DMS153 (cell line): ENCODE results near the gene TRIM59.
A peak's percentile ranks its signal among the peaks of the same experiment; 100 is the strongest.

Source experiments
- DNase-seq: peaks from one replicate; lab custom pipeline; 2025; lab: John Stamatoyannopoulos, UW

Gene TRIM59

DNA sequence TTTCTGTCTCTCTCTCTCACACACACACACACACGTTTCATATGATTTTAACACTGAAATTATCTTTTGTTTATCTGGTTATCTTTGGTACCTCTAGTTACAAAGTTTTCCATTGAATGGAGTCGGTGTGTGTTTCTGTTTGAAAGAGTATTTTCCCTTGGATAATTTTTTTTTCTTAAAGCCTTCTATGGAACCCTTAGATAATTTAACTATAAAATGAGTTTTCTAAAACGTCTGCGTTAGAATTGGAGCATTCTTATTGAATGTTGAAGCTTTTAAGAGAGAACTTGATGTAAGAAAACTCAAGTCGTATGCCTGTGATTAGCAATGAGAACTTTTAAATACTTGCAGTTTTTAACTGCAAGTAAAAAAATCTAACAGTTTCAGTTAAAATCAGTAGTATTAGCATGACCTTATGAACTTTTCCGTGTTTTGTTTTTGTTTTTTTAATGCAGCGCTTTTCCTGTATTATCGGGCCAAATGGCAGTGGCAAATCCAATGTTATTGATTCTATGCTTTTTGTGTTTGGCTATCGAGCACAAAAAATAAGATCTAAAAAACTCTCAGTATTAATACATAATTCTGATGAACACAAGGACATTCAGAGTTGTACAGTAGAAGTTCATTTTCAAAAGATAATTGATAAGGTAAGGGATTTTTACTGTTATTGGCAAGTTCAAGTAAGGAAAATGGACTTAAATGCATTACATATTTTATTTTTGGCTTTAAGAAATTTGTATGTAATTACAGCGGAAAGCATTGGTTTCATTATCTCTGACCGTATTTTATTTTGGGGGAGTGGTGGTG is 47.2 kb downstream of the TRIM59 start:
- no peak for DNase-seq

DNA sequence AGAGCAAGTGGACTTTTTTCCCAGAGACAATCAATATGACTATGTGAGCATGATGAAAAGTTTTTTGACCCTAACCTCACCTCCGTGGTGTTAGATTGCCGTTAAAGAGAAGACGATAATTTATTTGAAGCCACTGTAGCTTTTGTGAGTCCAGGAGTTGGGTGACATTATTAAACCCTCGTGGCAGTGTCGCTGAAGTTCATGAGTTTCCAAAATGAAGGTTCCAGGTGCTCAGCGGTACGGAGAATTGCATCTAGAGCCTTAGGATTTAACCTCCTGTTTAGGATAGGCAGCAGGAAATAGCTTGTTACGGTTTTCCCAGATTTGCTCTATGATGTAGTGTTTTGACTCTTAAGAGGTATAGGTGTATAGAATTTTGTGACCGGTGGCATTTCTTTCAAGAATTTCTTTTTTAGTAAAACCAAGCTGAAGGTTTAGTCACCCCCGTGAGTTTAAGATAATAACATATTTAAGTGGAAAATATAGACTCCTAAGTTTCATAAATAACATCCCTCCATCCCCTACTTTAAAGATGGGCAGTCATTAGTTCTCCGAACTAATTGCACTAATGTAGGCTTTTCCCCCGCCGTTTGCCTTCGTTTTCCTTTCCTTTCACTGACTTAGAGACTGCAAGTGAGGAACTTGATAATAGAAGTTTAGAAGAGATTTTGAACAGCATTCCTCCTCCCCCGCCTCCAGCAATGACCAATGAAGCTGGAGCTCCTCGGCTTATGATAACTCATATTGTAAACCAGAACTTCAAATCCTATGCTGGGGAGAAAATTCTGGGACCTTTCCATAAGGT is 48.1 kb downstream of the TRIM59 start:
- no peak for DNase-seq

DNA sequence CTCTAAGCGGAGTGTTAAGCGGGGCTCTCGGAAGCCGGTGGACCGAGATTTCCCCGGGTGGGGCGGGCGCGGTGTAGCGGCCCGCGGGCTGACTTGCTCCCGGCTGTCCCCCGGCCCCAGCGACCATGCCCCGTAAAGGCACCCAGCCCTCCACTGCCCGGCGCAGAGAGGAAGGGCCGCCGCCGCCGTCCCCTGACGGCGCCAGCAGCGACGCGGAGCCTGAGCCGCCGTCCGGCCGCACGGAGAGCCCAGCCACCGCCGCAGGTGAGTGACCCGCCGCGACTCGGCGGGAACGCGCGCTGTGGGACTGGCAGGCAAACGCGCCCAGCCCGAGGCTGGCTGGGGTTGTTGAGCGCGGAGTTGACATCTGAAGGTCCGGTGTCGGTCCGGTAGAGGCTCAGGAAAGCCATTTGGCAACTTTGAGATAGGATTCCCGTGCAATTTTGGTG is 48.9 kb downstream of the TRIM59 start:
- DNase-seq = no peak

DNA sequence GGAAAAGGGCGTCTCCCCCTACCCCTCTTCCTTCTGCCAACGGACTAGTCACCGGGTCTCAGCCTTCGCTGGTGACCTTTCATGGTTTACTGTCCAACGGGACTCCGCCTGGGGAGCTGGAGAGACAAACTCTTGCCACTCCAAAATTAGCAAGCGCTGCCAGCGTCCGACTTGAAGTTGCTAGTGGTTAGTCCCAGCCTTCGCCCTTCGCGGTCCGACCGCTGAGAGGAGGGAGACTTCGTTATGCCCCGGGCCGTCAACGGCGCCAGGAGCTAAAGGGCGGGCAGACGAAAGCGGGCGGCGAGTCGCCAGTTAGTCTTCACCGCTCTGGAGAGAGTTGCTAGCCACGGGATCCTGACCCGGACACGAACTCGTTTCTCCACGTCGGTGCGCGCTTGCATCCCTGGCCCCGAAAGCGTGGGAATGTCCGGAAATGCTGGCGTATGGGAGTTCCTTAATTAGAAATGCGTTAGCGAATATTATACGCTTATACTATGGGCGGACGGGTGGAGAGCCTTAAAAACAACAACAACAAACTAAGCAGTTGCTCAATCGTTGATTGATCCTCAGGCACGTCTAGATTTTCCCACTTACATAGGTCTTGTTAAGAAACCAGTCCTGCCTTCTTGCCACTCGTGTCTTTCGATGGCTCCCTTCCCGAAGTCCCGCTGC is 49.4 kb downstream of the TRIM59 start:
- DNase-seq = no peak

DNA sequence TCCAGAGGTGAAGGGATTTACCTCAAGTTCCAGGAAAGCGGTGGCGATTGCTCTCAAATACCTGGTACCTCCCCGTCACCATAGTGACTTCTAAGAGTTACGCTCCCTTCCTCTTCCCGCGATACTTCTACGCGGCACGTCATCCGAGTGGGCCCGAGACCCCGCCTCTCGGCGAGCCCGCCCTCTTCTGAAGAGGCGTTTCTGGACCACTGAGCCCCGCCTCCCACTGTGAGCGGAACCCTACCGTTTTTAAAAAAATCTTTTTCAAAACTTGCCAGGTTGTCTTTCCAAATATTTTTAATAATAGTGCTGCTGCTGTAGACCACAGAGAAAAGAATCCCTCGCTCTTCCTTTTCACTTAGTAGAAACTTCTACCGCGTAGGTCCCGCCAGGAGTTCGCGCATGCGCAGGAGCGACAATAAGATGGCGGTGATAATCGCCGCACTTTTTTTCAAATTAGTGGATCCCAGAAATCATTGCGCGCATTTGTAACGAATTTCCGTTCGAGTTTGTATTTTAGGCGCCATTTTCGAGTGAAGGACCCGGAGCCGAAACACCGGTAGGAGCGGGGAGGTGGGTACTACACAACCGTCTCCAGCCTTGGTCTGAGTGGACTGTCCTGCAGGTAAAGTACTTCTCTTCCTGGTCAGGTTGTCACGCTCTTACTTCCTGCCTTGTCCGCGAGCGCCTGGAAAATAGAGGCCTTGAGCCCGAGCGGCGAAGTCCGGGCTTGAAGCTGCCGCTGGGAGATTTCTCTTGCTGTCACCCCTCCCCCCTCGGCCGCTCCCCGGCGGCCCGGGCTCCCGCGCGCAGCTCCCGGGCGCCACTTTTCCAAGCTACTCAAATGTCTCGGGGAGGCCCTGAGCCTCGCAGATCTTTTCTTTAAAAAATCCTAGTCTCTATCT is 50.2 kb downstream of the TRIM59 start, which contains the start of the genes IFT80 and SMC4:
Gene IFT80 (minus strand): TSS at position 101 of the 905 bp plus-strand sequence. CDS start 14,625 bp downstream, outside the sequence.
Gene SMC4 (plus strand): TSS at position 526 of the 905 bp plus-strand sequence. CDS start 1,177 bp downstream, outside the sequence.
- DNase-seq = peak; percentile 92

DNA sequence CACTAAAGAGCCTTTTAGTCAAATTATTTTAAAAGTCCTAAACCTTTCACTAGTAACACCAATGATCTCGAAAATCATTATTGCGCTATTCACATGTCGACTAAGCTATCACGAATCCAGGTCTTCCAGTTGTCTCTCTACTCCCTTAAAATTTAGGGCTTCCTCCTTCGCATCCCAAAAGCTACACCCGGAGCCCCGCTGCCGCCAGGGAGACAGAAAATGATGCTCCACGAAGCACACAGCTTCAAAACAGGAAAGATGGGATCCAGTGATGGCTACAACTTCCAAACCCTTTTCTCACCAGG is 50.8 kb downstream of the TRIM59 start:
- no peak for DNase-seq

DNA sequence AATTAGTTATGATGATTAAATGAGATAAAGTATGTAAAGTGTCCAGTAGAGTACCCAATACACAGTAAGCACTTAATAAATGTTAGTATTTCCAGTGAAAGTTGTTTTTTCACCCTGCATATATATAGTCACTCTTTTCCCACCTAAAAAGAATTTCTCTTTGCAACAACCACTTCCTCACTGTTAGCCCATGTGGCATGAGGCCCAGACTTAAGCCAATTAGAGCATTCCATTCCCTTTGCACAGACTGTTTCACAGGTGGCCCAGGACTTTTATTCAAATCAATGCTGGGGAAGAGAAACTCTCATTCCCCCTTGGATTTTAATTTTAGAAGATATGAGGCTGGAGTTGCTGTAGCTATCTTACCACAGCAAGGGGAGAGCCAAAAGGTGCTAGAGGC is 54.3 kb downstream of the TRIM59 start:
- DNase-seq = no peak

DNA sequence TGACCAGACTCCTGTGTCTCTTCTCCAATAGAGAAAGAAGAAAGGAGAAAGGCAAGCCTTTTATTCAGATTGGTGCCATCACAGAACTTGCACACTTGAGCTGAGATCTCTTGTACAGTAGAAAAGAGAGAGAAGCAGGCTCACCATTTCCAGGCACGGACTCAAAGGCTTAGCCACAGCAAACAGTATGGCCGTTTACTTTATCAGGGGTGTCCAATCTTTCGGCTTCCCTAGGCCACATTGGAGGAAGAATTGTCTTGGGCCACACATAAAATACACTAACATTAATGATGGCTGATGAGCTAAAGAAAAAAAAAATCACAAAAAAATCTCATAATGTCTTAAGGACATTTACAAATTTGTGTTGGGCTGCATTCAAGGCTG is 55.6 kb downstream of the TRIM59 start:
- no peak for DNase-seq

DNA sequence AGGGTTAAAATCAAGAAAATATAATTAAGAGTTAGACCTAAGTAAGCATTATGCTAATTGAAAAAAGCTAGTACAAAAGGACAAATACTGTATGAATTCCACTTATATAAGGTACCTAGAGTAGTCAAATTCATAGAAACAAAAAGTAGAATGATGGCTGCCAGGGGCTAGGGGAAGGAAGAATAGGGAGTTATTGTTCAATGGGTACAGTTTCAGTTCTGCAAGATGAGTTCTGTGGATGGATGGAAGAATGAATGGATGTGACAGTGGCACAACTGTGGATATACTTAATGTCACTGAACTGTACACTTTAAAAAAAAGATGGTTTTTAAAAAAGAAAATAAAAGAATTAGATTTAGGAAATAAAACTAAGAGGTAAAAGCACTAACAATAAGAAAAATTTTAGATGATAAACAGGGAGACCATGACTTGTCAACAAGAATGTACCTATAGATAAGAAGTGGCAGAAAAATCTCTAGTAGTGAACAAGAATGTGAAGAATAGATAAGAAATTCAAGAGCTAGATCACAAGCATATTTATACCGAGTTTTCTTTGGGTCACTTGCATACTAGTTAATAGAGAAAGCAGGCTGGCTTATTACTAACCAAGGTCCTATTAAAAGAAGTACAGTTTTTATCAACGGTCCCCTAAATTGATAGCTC is 56.1 kb downstream of the TRIM59 start:
- DNase-seq = no peak

DNA sequence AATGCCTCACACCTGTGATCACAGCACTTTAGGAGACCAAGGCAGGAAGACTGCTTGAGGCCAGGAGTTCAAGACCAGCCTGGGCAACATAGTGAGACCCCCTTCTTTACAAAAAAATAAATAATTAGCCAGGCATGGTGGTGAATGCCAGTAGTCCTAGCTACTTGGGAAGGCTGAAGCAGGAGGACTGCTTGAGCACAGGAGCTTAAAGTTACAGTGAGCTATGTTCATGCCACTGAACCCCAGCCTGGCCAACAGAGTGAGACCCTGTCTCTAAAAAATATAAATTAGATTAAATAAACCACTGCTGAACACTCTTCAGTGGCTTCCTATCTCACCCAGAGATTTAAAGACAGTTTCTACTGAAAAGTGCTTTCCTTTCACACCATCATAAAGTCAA is 56.8 kb downstream of the TRIM59 start:
- DNase-seq = no peak

DNA sequence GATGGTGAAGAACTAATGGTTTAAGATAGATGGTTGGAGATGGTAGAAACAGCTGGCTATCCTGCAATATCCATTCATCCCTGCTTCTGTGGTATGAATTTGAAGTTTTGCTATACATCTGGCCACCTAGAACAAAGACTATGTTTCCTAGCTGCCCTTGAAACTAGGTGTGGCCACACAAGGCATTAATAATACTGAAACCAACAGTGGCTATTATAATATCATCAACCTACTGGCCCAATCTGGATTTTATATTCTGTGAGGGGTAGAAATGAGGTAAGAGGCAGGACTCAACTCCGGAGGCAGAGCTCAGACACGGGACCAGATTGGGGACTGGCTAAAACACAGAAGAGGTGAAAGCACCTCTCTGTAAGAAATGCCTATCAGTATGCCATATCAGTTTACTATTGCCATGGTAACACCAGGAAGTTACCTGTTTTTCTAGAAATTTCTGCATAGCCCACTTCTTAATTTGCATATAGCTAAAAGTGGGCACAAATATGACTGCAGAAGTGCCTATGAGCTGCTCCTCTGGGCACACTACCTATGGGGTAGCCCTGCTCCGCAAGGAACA is 58.9 kb downstream of the TRIM59 start:
- DNase-seq = no peak
